ENCODE results near the gene MINDY2. TPM values are rescaled to one million over a fixed set of nuclear protein-coding genes. Genes with fewer than 3 reads are reported as not detected.
A peak's percentile ranks its signal among the peaks of the same experiment; 100 is the strongest.

MINDY2 gene
- total and polyA plus RNA-seq, 2 donors (not counting 1 experiment from before 2014, with no cell fraction given) = 21.1 to 22.3 TPM

GRCh38 chr15:58748852-58749531 is 22.1 kb upstream of the MINDY2 start:
- Histone ChIP-seq H3K36me3 (ENCODE audit: control insufficient read depth, insufficient read depth, low read length) (no peaks in the 10 kb centered on the region), H3K4me3 (replicated peaks in 1 of 4; ENCODE audit: control extremely low read depth in 1 of 4, insufficient read depth in 1 of 4, low read depth in 3 of 4, low read length in 4 of 4) (peak overlapping the region; percentile 66 to 97 (median 87)), H3K79me2 (ENCODE audit: control insufficient read depth, insufficient read depth, low read length) (peaks cover 53% of the 10 kb centered on the region), H3K27me3 (ENCODE audit: control insufficient read depth, insufficient read depth, low read length) (no peaks in the 10 kb centered on the region), H3K27ac (ENCODE audit: insufficient read depth, low read length) (peak overlapping the region; percentile 97), H4K20me1 (ENCODE audit: control insufficient read depth, extremely low read depth, insufficient read depth, low read length) (no peaks in the 10 kb centered on the region), H2AFZ (ENCODE audit: low read length) (peak overlapping the region; percentile 54), H3K4me2 (ENCODE audit: extremely low read depth, insufficient read depth, low read length) (peak overlapping the region; percentile 20), H3K9me3 (ENCODE audit: control insufficient read depth, insufficient read depth, low read depth, low read length) (no peaks in the 10 kb centered on the region), H3K4me1 (ENCODE audit: control insufficient read depth, extremely low read depth, insufficient read depth, low read length) (no peaks in the 10 kb centered on the region), H3K9ac (ENCODE audit: insufficient read depth, low read length) (peak overlapping the region; percentile 96)
- DNase-seq (ENCODE audit: low read depth in 2 of 2) = peak; percentile 36 to 45
- TF ChIP-seq CTCF (conservative IDR thresholded peaks at IDR 0.05 in 1 of 2, IDR thresholded peaks at IDR 0.05 in 1 of 2; ENCODE audit: low read depth in 1 of 2, low read length in 2 of 2) = no peak
- TF ChIP-seq EZH2 (IDR thresholded peaks at IDR 0.05; ENCODE audit: low read length, missing control alignments) = no peak

GRCh38 chr15:58749532-58750337 is 21.4 kb upstream of the MINDY2 start, which contains the start of gene ADAM10:
Gene ADAM10 (minus strand): TSS chr15:58749707. CDS start chr15:58749534, 173 bp downstream.
- TF ChIP-seq EZH2 (IDR thresholded peaks at IDR 0.05; ENCODE audit: low read length, missing control alignments) (no peak), CTCF (conservative IDR thresholded peaks at IDR 0.05 in 1 of 2, IDR thresholded peaks at IDR 0.05 in 1 of 2; ENCODE audit: low read depth in 1 of 2, low read length in 2 of 2) (no peak)
- no peaks in the 10 kb centered on the region for H3K27me3 ChIP-seq (ENCODE audit: control insufficient read depth, insufficient read depth, low read length)
- no peaks in the 10 kb centered on the region for H3K4me1 ChIP-seq (ENCODE audit: control insufficient read depth, extremely low read depth, insufficient read depth, low read length)
- H3K9me3 ChIP-seq (ENCODE audit: control insufficient read depth, insufficient read depth, low read depth, low read length) = no peaks in the 10 kb centered on the region
- peak; percentile 99 for DNase-seq (ENCODE audit: low read depth in 2 of 2)
- H2AFZ ChIP-seq (ENCODE audit: low read length) = peak within 1 kb of the TSS; percentile 83
- H3K79me2 ChIP-seq (ENCODE audit: control insufficient read depth, insufficient read depth, low read length) = peaks cover 46% of the 10 kb centered on the region
- no peaks in the 10 kb centered on the region for H4K20me1 ChIP-seq (ENCODE audit: control insufficient read depth, extremely low read depth, insufficient read depth, low read length)
- H3K9ac ChIP-seq (ENCODE audit: insufficient read depth, low read length) = peak within 1 kb of the TSS; percentile 96
- peak within 1 kb of the TSS; percentile 66 to 97 (median 87) for H3K4me3 ChIP-seq (replicated peaks in 1 of 4; ENCODE audit: control extremely low read depth in 1 of 4, insufficient read depth in 1 of 4, low read depth in 3 of 4, low read length in 4 of 4)
- no peaks in the 10 kb centered on the region for H3K36me3 ChIP-seq (ENCODE audit: control insufficient read depth, insufficient read depth, low read length)
- peak within 1 kb of the TSS; percentile 97 for H3K27ac ChIP-seq (ENCODE audit: insufficient read depth, low read length)
- peak within 1 kb of the TSS; percentile 98 for H3K4me2 ChIP-seq (ENCODE audit: extremely low read depth, insufficient read depth, low read length)

- Histone ChIP-seq H3K4me1 (ENCODE audit: control insufficient read depth, extremely low read depth, insufficient read depth, low read length) (no peaks in the 10 kb centered on the region), H3K36me3 (ENCODE audit: control insufficient read depth, insufficient read depth, low read length) (no peaks in the 10 kb centered on the region), H3K27ac (ENCODE audit: insufficient read depth, low read length) (no peak overlapping the region), H3K27me3 (ENCODE audit: control insufficient read depth, insufficient read depth, low read length) (no peaks in the 10 kb centered on the region), H3K4me3 (replicated peaks in 1 of 4; ENCODE audit: control extremely low read depth in 1 of 4, insufficient read depth in 1 of 4, low read depth in 3 of 4, low read length in 4 of 4) (no peak overlapping the region), H3K9me3 (ENCODE audit: control insufficient read depth, insufficient read depth, low read depth, low read length) (no peaks in the 10 kb centered on the region), H2AFZ (ENCODE audit: low read length) (no peak overlapping the region), H3K79me2 (ENCODE audit: control insufficient read depth, insufficient read depth, low read length) (peaks cover 16% of the 10 kb centered on the region), H3K4me2 (ENCODE audit: extremely low read depth, insufficient read depth, low read length) (no peak overlapping the region), H3K9ac (ENCODE audit: insufficient read depth, low read length) (no peak overlapping the region), H4K20me1 (ENCODE audit: control insufficient read depth, extremely low read depth, insufficient read depth, low read length) (no peaks in the 10 kb centered on the region)
- DNase-seq (ENCODE audit: low read depth in 2 of 2) = no peak
- TF ChIP-seq CTCF (conservative IDR thresholded peaks at IDR 0.05 in 1 of 2, IDR thresholded peaks at IDR 0.05 in 1 of 2; ENCODE audit: low read depth in 1 of 2, low read length in 2 of 2) (no peak), EZH2 (IDR thresholded peaks at IDR 0.05; ENCODE audit: low read length, missing control alignments) (no peak)
These were observed 18.4 kb upstream of the MINDY2 start for GRCh38 chr15:58752716-58753115.

All from fibroblast of lung (primary cell).